T-helper 9 cell (primary cell): ENCODE data around the gene SPI1.

Source experiments
- DNase-seq: peaks from one replicate; pipeline ENCODE4 v3.0.0-alpha.2; 2020

The SPI1 gene

GRCh38 chr11:47387944-47388696 is 9.8 kb upstream of the SPI1 start:
- DNase-seq: no peak

GRCh38 chr11:47384498-47384897 is 6.2 kb upstream of the SPI1 start:
- DNase-seq: no peak

- no peak for DNase-seq
Observed at GRCh38 chr11:47383071-47383470, 4.7 kb upstream of the SPI1 start.

GRCh38 chr11:47380078-47380477 is 1.7 kb upstream of the SPI1 start:
- DNase-seq: no peak

GRCh38 chr11:47379317-47379716 is 970 bp upstream of the SPI1 start:
- DNase-seq: no peak

- no peak for DNase-seq
Observed at GRCh38 chr11:47378836-47379170, 456 bp upstream of the SPI1 start.

GRCh38 chr11:47377571-47378009 is 757 bp downstream of the SPI1 start:
- no peak for DNase-seq

GRCh38 chr11:47376525-47377371 is 1.6 kb downstream of the SPI1 start:
- no peak for DNase-seq

GRCh38 chr11:47376107-47376524 is 2.2 kb downstream of the SPI1 start:
- DNase-seq: no peak

GRCh38 chr11:47375546-47376085 is 2.7 kb downstream of the SPI1 start:
- no peak for DNase-seq

GRCh38 chr11:47375020-47375419 is 3.3 kb downstream of the SPI1 start:
- DNase-seq: no peak

GRCh38 chr11:47374720-47375019 is 3.7 kb downstream of the SPI1 start:
- DNase-seq: no peak

- peak; percentile 89 for DNase-seq
Observed at GRCh38 chr11:47373876-47374719, 4.2 kb downstream of the SPI1 start.

GRCh38 chr11:47372422-47372821 is 5.9 kb downstream of the SPI1 start:
- no peak for DNase-seq

- no peak for DNase-seq
Observed at GRCh38 chr11:47369676-47370075, 8.7 kb downstream of the SPI1 start.

- DNase-seq: no peak
Observed at GRCh38 chr11:47366020-47366490, 12.3 kb downstream of the SPI1 start.

GRCh38 chr11:47361419-47361818 is 16.9 kb downstream of the SPI1 start:
- DNase-seq: no peak

GRCh38 chr11:47360341-47360740 is 18.0 kb downstream of the SPI1 start:
- no peak for DNase-seq

- no peak for DNase-seq
Observed at GRCh38 chr11:47359586-47359985, 18.8 kb downstream of the SPI1 start.

GRCh38 chr11:47359162-47359561 is 19.2 kb downstream of the SPI1 start:
- no peak for DNase-seq

- no peak for DNase-seq
Observed at GRCh38 chr11:47358731-47359051, 19.7 kb downstream of the SPI1 start.

- DNase-seq: no peak
Observed at GRCh38 chr11:47357985-47358730, 20.2 kb downstream of the SPI1 start.

- DNase-seq: no peak
Observed at GRCh38 chr11:47356998-47357329, 21.4 kb downstream of the SPI1 start.
